ENCODE data around the gene SLC25A25. TPM values are rescaled to one million over a fixed set of nuclear protein-coding genes. Genes with fewer than 3 reads are reported as not detected.

The SLC25A25 gene
- total RNA-seq, 1 experiment from 2014 or later, result 29.3 TPM

- Histone ChIP-seq H3K4me3 (no peak overlapping the region), H3K9me3 (replicated peaks) (no peaks in the 10 kb centered on the region), H3K4me1 (no peaks in the 10 kb centered on the region; the same call in 1 of the 2 replicates), H3K36me3 (no peaks in the 10 kb centered on the region), H3K27ac (no peak overlapping the region), H3K27me3 (peaks cover 27% of the 10 kb centered on the region)
- no peak for DNase-seq
These were observed 83.5 kb downstream of the SLC25A25 start for GRCh38 chr9:128151309-128152132.

- Histone ChIP-seq H3K4me3 (no peak overlapping the region), H3K9me3 (replicated peaks) (no peaks in the 10 kb centered on the region), H3K36me3 (no peaks in the 10 kb centered on the region), H3K4me1 (no peaks in the 10 kb centered on the region; the same call in 1 of the 2 replicates), H3K27ac (no peak overlapping the region), H3K27me3 (peaks cover 27% of the 10 kb centered on the region)
- DNase-seq, result no peak
These were observed 84.4 kb downstream of the SLC25A25 start for GRCh38 chr9:128152133-128153059.

- H3K4me3 ChIP-seq, result no peak overlapping the region
- H3K4me1 ChIP-seq, result no peaks in the 10 kb centered on the region; the same call in 1 of the 2 replicates
- H3K27me3 ChIP-seq, result peaks cover 27% of the 10 kb centered on the region
- no peaks in the 10 kb centered on the region for H3K36me3 ChIP-seq
- no peaks in the 10 kb centered on the region for H3K9me3 ChIP-seq (replicated peaks)
- no peak overlapping the region for H3K27ac ChIP-seq
- DNase-seq, result no peak
These were observed 85.3 kb downstream of the SLC25A25 start for GRCh38 chr9:128153060-128153946.

GRCh38 chr9:128153947-128154695 lies 86.1 kb downstream of the SLC25A25 start:
- no peak for DNase-seq
- Histone ChIP-seq H3K36me3 (no peaks in the 10 kb centered on the region), H3K4me1 (no peaks in the 10 kb centered on the region), H3K27me3 (peaks cover 27% of the 10 kb centered on the region), H3K4me3 (no peak overlapping the region), H3K27ac (no peak overlapping the region), H3K9me3 (replicated peaks) (no peaks in the 10 kb centered on the region)

- DNase-seq, result no peak
- no peak overlapping the region for H3K27ac ChIP-seq
- H3K9me3 ChIP-seq (replicated peaks), result no peaks in the 10 kb centered on the region
- no peak overlapping the region for H3K4me3 ChIP-seq
- no peaks in the 10 kb centered on the region for H3K36me3 ChIP-seq
- H3K4me1 ChIP-seq, result no peaks in the 10 kb centered on the region; the same call in 1 of the 2 replicates
- peaks cover 21% of the 10 kb centered on the region for H3K27me3 ChIP-seq
These were observed 87.9 kb downstream of the SLC25A25 start for GRCh38 chr9:128155736-128156500.

Other genes with a start within 250 kb of the SLC25A25 start
- 16.4 and 16.6 TPM in 2 replicates for gene ENG, start 213.6 kb upstream of the SLC25A25 start, total RNA-seq (2014; rRNA removed; shearing (Covaris generic))
- gene AK1, start 190.6 kb upstream of the SLC25A25 start, total RNA-seq (2014; rRNA removed; shearing (Covaris generic)), result 31.4 and 36.4 TPM in 2 replicates
- 59.9 and 61.5 TPM in 2 replicates for gene ST6GALNAC6, start 168.6 kb upstream of the SLC25A25 start, total RNA-seq (2014; rRNA removed; shearing (Covaris generic))
- 19.6 and 24.3 TPM in 2 replicates for gene ST6GALNAC4, start 151.2 kb upstream of the SLC25A25 start, total RNA-seq (2014; rRNA removed; shearing (Covaris generic))
- gene PIP5KL1, start 137.5 kb upstream of the SLC25A25 start, total RNA-seq (2014; rRNA removed; shearing (Covaris generic)), result 0.20 and 0.51 TPM in 2 replicates
- gene DPM2, start 130.4 kb upstream of the SLC25A25 start, total RNA-seq (2014; rRNA removed; shearing (Covaris generic)), result 44.7 and 46.4 TPM in 2 replicates
- gene EEIG1, start 87.2 kb upstream of the SLC25A25 start, total RNA-seq (2014; rRNA removed; shearing (Covaris generic)), result 4.0 and 5.0 TPM in 2 replicates
- 8.5 and 9.0 TPM in 2 replicates for gene NAIF1, start 912 bp upstream of the SLC25A25 start, total RNA-seq (2014; rRNA removed; shearing (Covaris generic))
- gene PTGES2, start 59.5 kb downstream of the SLC25A25 start, total RNA-seq (2014; rRNA removed; shearing (Covaris generic)), result 53.8 and 56.7 TPM in 2 replicates
- not detected in 2 replicates for gene LCN2, start 81.2 kb downstream of the SLC25A25 start, total RNA-seq (2014; rRNA removed; shearing (Covaris generic))
- gene BBLN, start 92.0 kb downstream of the SLC25A25 start, total RNA-seq (2014; rRNA removed; shearing (Covaris generic)), result 33.6 and 42.7 TPM in 2 replicates
- gene CIZ1, start 123.3 kb downstream of the SLC25A25 start, total RNA-seq (2014; rRNA removed; shearing (Covaris generic)), result 72.6 and 85.2 TPM in 2 replicates
- gene DNM1, start 135.1 kb downstream of the SLC25A25 start, total RNA-seq (2014; rRNA removed; shearing (Covaris generic)), result 1.7 and 3.8 TPM in 2 replicates
- 62.3 and 84.3 TPM in 2 replicates for gene GOLGA2, start 207.8 kb downstream of the SLC25A25 start, total RNA-seq (2014; rRNA removed; shearing (Covaris generic))
- gene SWI5, start 208.0 kb downstream of the SLC25A25 start, total RNA-seq (2014; rRNA removed; shearing (Covaris generic)), result 32.1 and 33.3 TPM in 2 replicates

Data from SJCRH30 (cell line).